ENCODE data around the gene CRMP1.

DNA sequence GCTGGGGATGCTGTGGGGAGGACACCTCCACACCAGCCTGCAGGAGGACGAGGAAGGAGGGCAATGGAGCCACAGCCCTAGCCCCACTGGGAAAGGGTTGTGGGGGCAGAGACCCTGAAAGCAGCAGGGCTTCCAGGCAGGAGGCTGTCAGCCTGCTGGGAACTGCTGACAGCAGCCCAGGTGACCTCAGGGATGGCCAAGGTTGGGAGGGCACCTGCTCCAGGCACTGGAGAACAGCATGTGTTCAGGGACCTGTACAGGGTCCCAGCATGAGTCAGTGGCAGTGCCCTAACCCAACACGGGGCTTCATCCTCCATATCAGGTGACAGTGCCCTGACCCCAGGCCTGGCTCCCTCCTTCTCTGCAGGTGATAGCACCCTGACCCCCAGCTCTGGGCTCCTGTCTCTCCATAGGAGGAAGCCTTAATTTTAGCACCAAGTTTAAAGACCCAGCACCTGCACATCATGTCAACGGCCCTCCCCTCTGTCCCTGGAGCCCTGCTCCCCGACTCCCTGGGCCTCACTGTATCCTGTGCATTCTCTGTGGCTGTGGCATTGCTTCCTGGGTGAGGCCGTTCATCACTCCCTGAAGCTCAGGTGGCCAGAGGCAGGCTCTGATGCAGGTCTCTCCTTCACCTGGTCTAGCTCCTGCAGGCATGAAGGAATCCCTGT is 66.3 kb downstream of the CRMP1 start:
- TF ChIP-seq EZH2 (IDR thresholded peaks at IDR 0.05; ENCODE audit: insufficient read depth, low read length): no peak
- TF ChIP-seq, protein P1, sequence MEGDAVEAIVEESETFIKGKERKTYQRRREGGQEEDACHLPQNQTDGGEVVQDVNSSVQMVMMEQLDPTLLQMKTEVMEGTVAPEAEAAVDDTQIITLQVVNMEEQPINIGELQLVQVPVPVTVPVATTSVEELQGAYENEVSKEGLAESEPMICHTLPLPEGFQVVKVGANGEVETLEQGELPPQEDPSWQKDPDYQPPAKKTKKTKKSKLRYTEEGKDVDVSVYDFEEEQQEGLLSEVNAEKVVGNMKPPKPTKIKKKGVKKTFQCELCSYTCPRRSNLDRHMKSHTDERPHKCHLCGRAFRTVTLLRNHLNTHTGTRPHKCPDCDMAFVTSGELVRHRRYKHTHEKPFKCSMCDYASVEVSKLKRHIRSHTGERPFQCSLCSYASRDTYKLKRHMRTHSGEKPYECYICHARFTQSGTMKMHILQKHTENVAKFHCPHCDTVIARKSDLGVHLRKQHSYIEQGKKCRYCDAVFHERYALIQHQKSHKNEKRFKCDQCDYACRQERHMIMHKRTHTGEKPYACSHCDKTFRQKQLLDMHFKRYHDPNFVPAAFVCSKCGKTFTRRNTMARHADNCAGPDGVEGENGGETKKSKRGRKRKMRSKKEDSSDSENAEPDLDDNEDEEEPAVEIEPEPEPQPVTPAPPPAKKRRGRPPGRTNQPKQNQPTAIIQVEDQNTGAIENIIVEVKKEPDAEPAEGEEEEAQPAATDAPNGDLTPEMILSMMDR (IDR thresholded peaks at IDR 0.05; ENCODE audit: insufficient read depth, low read depth, low read length): no peak
